ENCODE results near the gene ACBD4. TPM values are rescaled to one million over a fixed set of nuclear protein-coding genes. Genes with fewer than 3 reads are reported as not detected.
A peak's percentile ranks its signal among the peaks of the same experiment; 100 is the strongest.

Gene ACBD4
- total and polyA plus RNA-seq, 2 donors from 2014 or later: 19.2 to 46.3 TPM

GRCh38 chr17:45087504-45087975 lies 47.9 kb upstream of the ACBD4 start:
- intact Hi-C loops (cut with DNase I): no loop called here
- DNase-seq: no peak
- TF ChIP-seq CTCF (IDR thresholded peaks at IDR 0.05; ENCODE audit: borderline replicate concordance, extremely low read depth, insufficient read depth): no peak
- Histone ChIP-seq H3K9me3 (ENCODE audit: control insufficient read depth in 2 of 3, insufficient read depth in 1 of 3, low read length in 3 of 3) (no peaks in the 10 kb centered on the region), H3K27ac (ENCODE audit: low read depth in 2 of 2, low read length in 2 of 2) (peak overlapping the region; percentile 26 to 76), H3K27me3 (ENCODE audit: control insufficient read depth, insufficient read depth, low read length) (no peaks in the 10 kb centered on the region), H3K36me3 (ENCODE audit: control insufficient read depth in 2 of 3, insufficient read depth in 3 of 3, low read length in 3 of 3) (peaks cover 10 to 55% (median 20%) of the 10 kb centered on the region in 3 donors), H3K4me3 (ENCODE audit: low read length in 3 of 3) (no peak overlapping the region), H3K4me1 (ENCODE audit: control insufficient read depth in 2 of 3, insufficient read depth in 2 of 3, low read depth in 1 of 3, low read length in 3 of 3) (peaks cover 0 to 22% (median 5%) of the 10 kb centered on the region in 3 donors), H3K9ac (ENCODE audit: low read length in 3 of 3) (no peak overlapping the region)
- FAIRE-seq: no peak

GRCh38 chr17:45087978-45088377 lies 47.5 kb upstream of the ACBD4 start:
- Histone ChIP-seq H3K4me1 (ENCODE audit: control insufficient read depth in 2 of 3, insufficient read depth in 2 of 3, low read depth in 1 of 3, low read length in 3 of 3) (peaks cover 0 to 27% (median 6%) of the 10 kb centered on the region in 3 donors), H3K9me3 (ENCODE audit: control insufficient read depth in 2 of 3, insufficient read depth in 1 of 3, low read length in 3 of 3) (no peaks in the 10 kb centered on the region), H3K27me3 (ENCODE audit: control insufficient read depth, insufficient read depth, low read length) (no peaks in the 10 kb centered on the region), H3K36me3 (ENCODE audit: control insufficient read depth in 2 of 3, insufficient read depth in 3 of 3, low read length in 3 of 3) (peaks cover 10 to 57% (median 20%) of the 10 kb centered on the region in 3 donors), H3K4me3 (ENCODE audit: low read length in 3 of 3) (no peak overlapping the region), H3K9ac (ENCODE audit: low read length in 3 of 3) (peak overlapping the region in 1 of 3 donors; percentile 40), H3K27ac (ENCODE audit: low read depth in 2 of 2, low read length in 2 of 2) (peak overlapping the region; percentile 54 to 76)
- TF ChIP-seq CTCF (IDR thresholded peaks at IDR 0.05; ENCODE audit: borderline replicate concordance, extremely low read depth, insufficient read depth): no peak
- FAIRE-seq: no peak
- DNase-seq: no peak
- intact Hi-C loops (cut with DNase I): no loop called here

GRCh38 chr17:45088741-45089140 lies 46.7 kb upstream of the ACBD4 start:
- DNase-seq: no peak
- H3K4me1 ChIP-seq (ENCODE audit: control insufficient read depth in 2 of 3, insufficient read depth in 2 of 3, low read depth in 1 of 3, low read length in 3 of 3): peaks cover 0 to 34% (median 10%) of the 10 kb centered on the region in 3 donors
- intact Hi-C loops (cut with DNase I): no loop called here
- TF ChIP-seq CTCF (IDR thresholded peaks at IDR 0.05; ENCODE audit: borderline replicate concordance, extremely low read depth, insufficient read depth): no peak
- H3K36me3 ChIP-seq (ENCODE audit: control insufficient read depth in 2 of 3, insufficient read depth in 3 of 3, low read length in 3 of 3): peaks cover 11 to 65% (median 21%) of the 10 kb centered on the region in 3 donors
- H3K9ac ChIP-seq (ENCODE audit: low read length in 3 of 3): no peak overlapping the region
- no peaks in the 10 kb centered on the region for H3K9me3 ChIP-seq (ENCODE audit: control insufficient read depth in 2 of 3, insufficient read depth in 1 of 3, low read length in 3 of 3)
- no peaks in the 10 kb centered on the region for H3K27me3 ChIP-seq (ENCODE audit: control insufficient read depth, insufficient read depth, low read length)
- no peak for FAIRE-seq
- H3K4me3 ChIP-seq (ENCODE audit: low read length in 3 of 3): no peak overlapping the region
- H3K27ac ChIP-seq (ENCODE audit: low read depth in 2 of 2, low read length in 2 of 2): no peak overlapping the region

- no peaks in the 10 kb centered on the region for H3K9me3 ChIP-seq (ENCODE audit: control insufficient read depth in 2 of 3, insufficient read depth in 1 of 3, low read length in 3 of 3)
- intact Hi-C loops (cut with DNase I): no loop called here
- H3K9ac ChIP-seq (ENCODE audit: low read length in 3 of 3): no peak overlapping the region
- DNase-seq (no peak), FAIRE-seq (no peak)
- peaks cover 12 to 61% (median 26%) of the 10 kb centered on the region in 3 donors for H3K36me3 ChIP-seq (ENCODE audit: control insufficient read depth in 2 of 3, insufficient read depth in 3 of 3, low read length in 3 of 3)
- no peaks in the 10 kb centered on the region for H3K27me3 ChIP-seq (ENCODE audit: control insufficient read depth, insufficient read depth, low read length)
- no peak overlapping the region for H3K27ac ChIP-seq (ENCODE audit: low read depth in 2 of 2, low read length in 2 of 2)
- H3K4me1 ChIP-seq (ENCODE audit: control insufficient read depth in 2 of 3, insufficient read depth in 2 of 3, low read depth in 1 of 3, low read length in 3 of 3): peaks cover 0 to 35% (median 10%) of the 10 kb centered on the region in 3 donors
- H3K4me3 ChIP-seq (ENCODE audit: low read length in 3 of 3): no peak overlapping the region
- TF ChIP-seq CTCF (IDR thresholded peaks at IDR 0.05; ENCODE audit: borderline replicate concordance, extremely low read depth, insufficient read depth): no peak
Measured at GRCh38 chr17:45090711-45091110, 44.8 kb upstream of the ACBD4 start.
